OCI-LY1 (cell line): ENCODE data around the gene METTL21A.

Experiments used
- H2AFZ ChIP-seq: fragments of 200-600 bp; sonication (generic), shearing (Covaris generic); 2 replicates; pipeline ENCODE4 v1.6.0; 2014; ENCODE audit warnings: antibody characterized with exemption, mild to moderate bottlenecking, low read length
- H3F3A ChIP-seq: fragments of 200-600 bp; sonication (generic), shearing (Covaris generic); 2 replicates; pipeline ENCODE4 v1.6.0; 2014; ENCODE audit warnings: mild to moderate bottlenecking, antibody characterized with exemption, low read length, moderate library complexity; ENCODE audit not compliant: insufficient read depth
- H3K27ac ChIP-seq: fragments of 200-600 bp; sonication (generic); 2 replicates; pipeline ENCODE4 v1.5.1; 2014; ENCODE audit warnings: low read length, mixed run types, mild to moderate bottlenecking, low read depth; ENCODE audit not compliant: poor library complexity, severe bottlenecking
- H3K27me3 ChIP-seq: fragments of 200-600 bp; sonication (generic); 2 replicates; pipeline ENCODE4 v1.6.0; 2014; ENCODE audit warnings: antibody characterized with exemption, mild to moderate bottlenecking, low read length, moderate library complexity; ENCODE audit not compliant: insufficient read depth
- H3K36me3 ChIP-seq: fragments of 200-600 bp; sonication (generic); 2 replicates; pipeline ENCODE4 v1.6.1; 2014; ENCODE audit warnings: mild to moderate bottlenecking, antibody characterized with exemption, low read length, moderate library complexity, mixed read lengths; ENCODE audit not compliant: insufficient read depth
- H3K4me1 ChIP-seq: fragments of 200-600 bp; sonication (generic); 2 replicates; pipeline ENCODE4 v1.5.1; 2014; ENCODE audit warnings: mild to moderate bottlenecking, low read length, moderate library complexity; ENCODE audit not compliant: insufficient read depth, severe bottlenecking
- H3K4me2 ChIP-seq: fragments of 200-600 bp; sonication (generic), shearing (Covaris generic); 2 replicates; pipeline ENCODE4 v1.6.1; 2014; ENCODE audit warnings: low read length
- H3K4me3 ChIP-seq: fragments of 200-600 bp; sonication (generic); 2 replicates; pipeline ENCODE4 v1.5.1; 2014; ENCODE audit warnings: low read length, low read depth, mild to moderate bottlenecking, mixed read lengths; ENCODE audit not compliant: poor library complexity, severe bottlenecking
- H3K79me2 ChIP-seq: fragments of 200-600 bp; shearing (Covaris generic); 2 replicates; pipeline ENCODE4 v1.6.1; 2016; ENCODE audit warnings: mixed run types, low read length, mixed read lengths; ENCODE audit not compliant: insufficient read depth
- H3K9ac ChIP-seq: fragments of 200-600 bp; sonication (generic), shearing (Covaris generic); 2 replicates; pipeline ENCODE4 v1.6.1; 2014; ENCODE audit warnings: mild to moderate bottlenecking, low read length, mixed read lengths
- H3K9me2 ChIP-seq: fragments of 200-600 bp; sonication (generic), shearing (Covaris generic); 2 replicates; pipeline ENCODE4 v1.6.1; 2014; ENCODE audit warnings: low read depth, mild to moderate bottlenecking, low read length, mixed read lengths
- H3K9me3 ChIP-seq: fragments of 200-600 bp; shearing (Covaris generic); 2 replicates; pipeline ENCODE4 v1.6.1; 2014; ENCODE audit warnings: low read length, mixed read lengths
- H4K20me1 ChIP-seq: fragments of 200-600 bp; sonication (generic), shearing (Covaris generic); 2 replicates; pipeline ENCODE4 v1.6.0; 2016; ENCODE audit warnings: mild to moderate bottlenecking, low read length; ENCODE audit not compliant: insufficient read depth
- EZH2 ChIP-seq: fragments of 200-600 bp; sonication (generic), shearing (Covaris generic); IDR thresholded peaks from 2 replicates; pipeline ENCODE4 v1.8.0; 2017; ENCODE audit warnings: borderline replicate concordance, mixed run types, mild to moderate bottlenecking, antibody characterized with exemption, low read length, moderate library complexity, mixed read lengths
- TF ChIP-seq, protein P1 (sequence below): fragments of 200-600 bp; sonication (generic), shearing (Covaris generic); IDR thresholded peaks from 2 replicates; pipeline ENCODE4 v1.5.1; 2017; ENCODE audit warnings: mild to moderate bottlenecking, antibody characterized with exemption, low read length, moderate library complexity, mixed read lengths

Gene METTL21A

DNA sequence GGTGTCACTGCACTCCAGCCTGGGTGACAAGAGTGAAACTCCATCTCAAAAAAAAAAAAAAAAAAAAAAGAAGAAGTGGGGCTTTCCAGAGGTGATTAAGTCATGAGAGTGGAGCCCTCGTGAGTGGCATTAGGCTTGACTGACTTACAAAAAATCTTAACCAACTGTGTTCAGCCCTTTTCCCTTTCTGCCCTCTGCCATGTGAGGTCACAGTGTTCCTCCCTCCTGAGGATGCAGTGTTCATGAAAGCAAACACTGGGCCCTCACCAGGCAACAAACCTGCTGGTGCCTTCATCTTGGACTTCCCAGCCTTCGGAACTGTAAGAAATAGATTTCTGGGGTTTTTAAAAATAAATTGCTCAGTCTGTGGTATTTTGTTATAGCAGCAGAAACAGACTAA is 37.0 kb upstream of the METTL21A start:
- Histone ChIP-seq H3K36me3 (no peaks in the 10 kb centered on the region), H3K9ac (no peak overlapping the region), H3F3A (no peaks in the 10 kb centered on the region), H3K4me2 (no peak overlapping the region), H4K20me1 (no peaks in the 10 kb centered on the region), H3K4me3 (no peak overlapping the region), H3K79me2 (no peaks in the 10 kb centered on the region), H3K27ac (no peak overlapping the region), H2AFZ (no peak overlapping the region), H3K4me1 (peaks cover 14% of the 10 kb centered on the region), H3K9me2 (no peaks in the 10 kb centered on the region), H3K9me3 (no peaks in the 10 kb centered on the region), H3K27me3 (no peaks in the 10 kb centered on the region)
- TF ChIP-seq, protein P1, sequence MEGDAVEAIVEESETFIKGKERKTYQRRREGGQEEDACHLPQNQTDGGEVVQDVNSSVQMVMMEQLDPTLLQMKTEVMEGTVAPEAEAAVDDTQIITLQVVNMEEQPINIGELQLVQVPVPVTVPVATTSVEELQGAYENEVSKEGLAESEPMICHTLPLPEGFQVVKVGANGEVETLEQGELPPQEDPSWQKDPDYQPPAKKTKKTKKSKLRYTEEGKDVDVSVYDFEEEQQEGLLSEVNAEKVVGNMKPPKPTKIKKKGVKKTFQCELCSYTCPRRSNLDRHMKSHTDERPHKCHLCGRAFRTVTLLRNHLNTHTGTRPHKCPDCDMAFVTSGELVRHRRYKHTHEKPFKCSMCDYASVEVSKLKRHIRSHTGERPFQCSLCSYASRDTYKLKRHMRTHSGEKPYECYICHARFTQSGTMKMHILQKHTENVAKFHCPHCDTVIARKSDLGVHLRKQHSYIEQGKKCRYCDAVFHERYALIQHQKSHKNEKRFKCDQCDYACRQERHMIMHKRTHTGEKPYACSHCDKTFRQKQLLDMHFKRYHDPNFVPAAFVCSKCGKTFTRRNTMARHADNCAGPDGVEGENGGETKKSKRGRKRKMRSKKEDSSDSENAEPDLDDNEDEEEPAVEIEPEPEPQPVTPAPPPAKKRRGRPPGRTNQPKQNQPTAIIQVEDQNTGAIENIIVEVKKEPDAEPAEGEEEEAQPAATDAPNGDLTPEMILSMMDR: no peak
- no peak for TF ChIP-seq EZH2

DNA sequence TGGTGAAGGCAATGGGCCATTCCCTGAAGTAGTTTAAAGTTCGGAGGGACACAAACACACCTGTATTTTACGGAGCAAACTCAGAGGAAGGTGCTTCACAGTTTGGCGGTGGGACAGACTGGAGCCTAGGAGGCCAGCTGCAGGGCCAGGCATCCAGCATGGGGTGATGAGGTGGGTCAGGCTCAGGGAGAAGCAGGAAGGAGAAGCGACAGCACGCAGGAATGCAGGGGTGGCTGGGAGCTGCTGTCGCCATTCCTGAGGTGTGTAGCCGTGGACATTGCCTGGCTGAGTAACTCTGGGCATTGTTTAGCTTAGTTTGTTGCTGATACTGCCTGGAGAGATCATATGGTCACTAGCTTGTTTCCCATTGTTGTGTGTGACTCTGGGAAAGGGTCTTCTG is 35.8 kb upstream of the METTL21A start:
- no peak overlapping the region for H2AFZ ChIP-seq
- H3K9me3 ChIP-seq: no peaks in the 10 kb centered on the region
- no peak overlapping the region for H3K4me3 ChIP-seq
- H3K4me1 ChIP-seq: peaks cover 14% of the 10 kb centered on the region
- H4K20me1 ChIP-seq: no peaks in the 10 kb centered on the region
- H3K79me2 ChIP-seq: no peaks in the 10 kb centered on the region
- H3K9me2 ChIP-seq: no peaks in the 10 kb centered on the region
- H3K27me3 ChIP-seq: no peaks in the 10 kb centered on the region
- no peaks in the 10 kb centered on the region for H3K36me3 ChIP-seq
- TF ChIP-seq, protein P1: no peak
- TF ChIP-seq EZH2: no peak
- no peak overlapping the region for H3K4me2 ChIP-seq
- no peak overlapping the region for H3K9ac ChIP-seq
- H3K27ac ChIP-seq: no peak overlapping the region
- H3F3A ChIP-seq: no peaks in the 10 kb centered on the region

DNA sequence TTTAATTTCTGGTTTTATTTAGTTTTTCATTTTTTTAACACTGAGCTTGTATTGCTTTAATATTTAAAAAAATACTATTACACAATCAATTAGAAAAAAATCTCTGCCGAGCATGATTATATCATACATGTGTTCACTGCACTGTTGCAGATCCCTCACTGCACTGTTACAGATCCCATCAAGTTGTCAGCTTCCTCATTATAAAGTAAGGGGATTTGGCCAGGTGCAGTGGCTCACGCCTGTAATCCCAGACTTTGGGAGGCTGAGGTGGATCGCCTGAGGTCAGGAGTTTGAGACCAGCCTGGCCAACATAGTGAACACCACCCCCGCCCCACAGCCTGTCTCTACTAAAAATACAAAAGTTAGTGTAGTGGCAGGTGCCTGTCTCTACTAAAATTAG is 33.0 kb upstream of the METTL21A start:
- no peaks in the 10 kb centered on the region for H3K36me3 ChIP-seq
- no peaks in the 10 kb centered on the region for H3K79me2 ChIP-seq
- no peak overlapping the region for H3K4me2 ChIP-seq
- H4K20me1 ChIP-seq: no peaks in the 10 kb centered on the region
- H3K27me3 ChIP-seq: no peaks in the 10 kb centered on the region
- no peak overlapping the region for H3K27ac ChIP-seq
- H3K9me2 ChIP-seq: no peaks in the 10 kb centered on the region
- H2AFZ ChIP-seq: no peak overlapping the region
- no peak overlapping the region for H3K9ac ChIP-seq
- peaks cover 6% of the 10 kb centered on the region for H3K4me1 ChIP-seq
- H3K4me3 ChIP-seq: no peak overlapping the region
- TF ChIP-seq, protein P1: no peak
- TF ChIP-seq EZH2: no peak
- no peaks in the 10 kb centered on the region for H3K9me3 ChIP-seq
- no peaks in the 10 kb centered on the region for H3F3A ChIP-seq
